K562 (cell line): ENCODE measurements around the gene TVP23A. TPM values are rescaled to one million over a fixed set of nuclear protein-coding genes. Genes with fewer than 3 reads are reported as not detected.

Experiments
- ATAC-seq: fragments of 200-7000 bp; cut with Tn5 transposase; 3 replicates; pipeline ENCODE4 v1.9.1; 2020; ENCODE audit warnings: moderate library complexity
- BruUV-seq: library from RNA; stranded (reverse); fragments of 400-500 nt; replicated peaks from 2 replicates; lab custom pipeline; 2021; lab: Mats Ljungman, UMichigan
- CTCF ChIA-PET: fragments of 300-600 bp; formaldehyde crosslinking; extraction: SDS; loops from one replicate; lab custom pipeline; 2021; ENCODE audit warnings: low intra/inter-chr PET ratio; lab: Yijun Ruan, JAX
- POLR2A ChIA-PET: fragments of 300-600, 350-650 bp; sonication (Branson Sonifier 250); formaldehyde crosslinking; extraction: SDS; loops from one replicate; lab custom pipeline; 2021; ENCODE audit warnings: antibody characterized with exemption, inconsistent platforms; lab: Yijun Ruan, JAX
- DNase-seq, 4 experiments: peaks; one replicate each; pipeline versions ENCODE4 v3.0.0 to v3.0.0-alpha.2; 2011 to 2018; ENCODE audit warnings: low spot score in 3 of 4, mixed read lengths in 3 of 4; ENCODE audit errors: extremely low read depth in 1 of 4
- FAIRE-seq: peaks from 2 replicates; lab custom pipeline; 2011; peaks lifted over from hg19 to GRCh38; lab: Jason Lieb, UNC
- H2AFZ ChIP-seq: 2 replicates; pipeline ENCODE4 v1.6.0; 2011; ENCODE audit warnings: low read depth, low read length, control low read depth, inconsistent platforms
- H3K27ac ChIP-seq: fragments of 200-600 bp; 3 replicates; pipeline ENCODE4 v1.8.0; 2011; ENCODE audit warnings: low read depth, mild to moderate bottlenecking, control low read depth, inconsistent platforms, low read length, moderate library complexity, mixed read lengths; ENCODE audit errors: extremely low read depth
- H3K27me3 ChIP-seq, 2 experiments: fragments of 300-600 bp in 1 of 2; 2 replicates in 1 of 2; 3 replicates in 1 of 2; pipeline versions ENCODE4 v1.6.0 to v1.8.0; 2011; ENCODE audit warnings: inconsistent platforms in 2 of 2, low read length in 2 of 2, mild to moderate bottlenecking in 1 of 2, mixed read lengths in 1 of 2, moderate library complexity in 1 of 2; ENCODE audit not compliant: control insufficient read depth in 2 of 2, insufficient read depth in 2 of 2
- H3K36me3 ChIP-seq: fragments of 300-600 bp; 3 replicates; pipeline ENCODE4 v1.8.0; 2011; ENCODE audit warnings: mild to moderate bottlenecking, low read length, inconsistent platforms; ENCODE audit not compliant: control insufficient read depth, insufficient read depth
- H3K4me1 ChIP-seq, 2 experiments: fragments of 200-600 bp in 1 of 2; replicated peaks in 1 of 2; 2 replicates in 1 of 2; 3 replicates in 1 of 2; pipeline versions ENCODE4 v1.5.1 to v1.8.0; 2011; ENCODE audit warnings: inconsistent platforms in 2 of 2, low read length in 2 of 2, mild to moderate bottlenecking in 1 of 2, mixed read lengths in 1 of 2, moderate library complexity in 1 of 2; ENCODE audit not compliant: control insufficient read depth in 2 of 2, insufficient read depth in 2 of 2
- H3K4me2 ChIP-seq: 2 replicates; pipeline ENCODE4 v1.6.1; 2011; ENCODE audit warnings: low read length, control low read depth, inconsistent platforms, mixed read lengths; ENCODE audit not compliant: insufficient read depth
- H3K4me3 ChIP-seq: fragments of 200-600 bp; sonication (generic), shearing (Covaris generic); 2 replicates; pipeline ENCODE4 v1.5.1; 2016; ENCODE audit warnings: control low read depth, inconsistent platforms
- H3K79me2 ChIP-seq: fragments of 200-600 bp; 3 replicates; pipeline ENCODE4 v1.8.0; 2011; ENCODE audit warnings: low read length, inconsistent platforms; ENCODE audit not compliant: control insufficient read depth, insufficient read depth
- H3K9ac ChIP-seq, 2 experiments: 2 replicates each; pipeline versions ENCODE4 v1.6.0 to v1.6.1; 2011; ENCODE audit warnings: low read depth in 2 of 2, low read length in 2 of 2, control low read depth in 1 of 2, inconsistent platforms in 1 of 2, mild to moderate bottlenecking in 1 of 2, mixed read lengths in 1 of 2; ENCODE audit not compliant: insufficient read depth in 1 of 2
- H3K9me1 ChIP-seq: one replicate; pipeline ENCODE4 v1.6.0; 2011; ENCODE audit warnings: inconsistent platforms, mild to moderate bottlenecking, low read length, moderate library complexity; ENCODE audit not compliant: control insufficient read depth, insufficient read depth
- H3K9me3 ChIP-seq: replicated peaks from 2 replicates; pipeline ENCODE4 v1.5.1; 2011; ENCODE audit warnings: low read depth, low read length, inconsistent platforms; ENCODE audit not compliant: control insufficient read depth, insufficient read depth
- H4K20me1 ChIP-seq: replicated peaks from 2 replicates; pipeline ENCODE4 v1.6.1; 2011; ENCODE audit warnings: low read length, inconsistent platforms, mixed read lengths; ENCODE audit not compliant: control insufficient read depth, insufficient read depth
- ATF3 ChIP-seq, 2 experiments: fragments of 450-650 bp in 1 of 2; sonication (generic) in 1 of 2; formaldehyde crosslinking in 1 of 2; IDR thresholded peaks in 1 of 2; conservative IDR thresholded peaks in 1 of 2; 2 replicates each; pipeline versions ENCODE4 v1.6.1 to v1.8.1; 2016 to 2023; ENCODE audit warnings: mild to moderate bottlenecking in 2 of 2, moderate library complexity in 2 of 2, inconsistent platforms in 1 of 2, missing genetic modification reagents in 1 of 2
- EHMT2 ChIP-seq: fragments of 450-650 bp; IDR thresholded peaks from 2 replicates; pipeline ENCODE4 v1.6.1; 2018; ENCODE audit warnings: antibody characterized with exemption
- FOXJ3 ChIP-seq: sonication (generic); formaldehyde crosslinking; IDR thresholded peaks from 2 replicates; pipeline ENCODE4 v1.4.0; 2020; ENCODE audit warnings: mild to moderate bottlenecking, missing genetic modification reagents
- HNRNPUL1 ChIP-seq: fragments of 200-400 bp; formaldehyde crosslinking; IDR thresholded peaks from 2 replicates; pipeline ENCODE4 v1.6.1; 2017; ENCODE audit warnings: low read length
- IFI16 ChIP-seq: fragments of 250-450 bp; sonication (Bioruptor Pico); IDR thresholded peaks from 2 replicates; pipeline ENCODE4 v2.1.2; 2022; ENCODE audit warnings: mild to moderate bottlenecking, inconsistent platforms
- PREB ChIP-seq: sonication (generic); formaldehyde crosslinking; IDR thresholded peaks from 2 replicates; pipeline ENCODE4 v1.8.1; 2023; ENCODE audit warnings: mild to moderate bottlenecking, missing genetic modification reagents
- SMAD4 ChIP-seq: fragments of 250-450 bp; sonication (Bioruptor Pico); conservative IDR thresholded peaks from 2 replicates; pipeline ENCODE4 v1.8.0; 2021; ENCODE audit warnings: inconsistent platforms, mild to moderate bottlenecking, moderate library complexity
- THRB ChIP-seq: fragments of 450-650 bp; formaldehyde crosslinking; conservative IDR thresholded peaks from 2 replicates; pipeline ENCODE4 v1.4.0; 2022; ENCODE audit warnings: mild to moderate bottlenecking, missing genetic modification characterization
- ZBTB9 ChIP-seq: fragments of 450-650 bp; formaldehyde crosslinking; IDR thresholded peaks from 2 replicates; pipeline ENCODE4 v1.4.0; 2020; ENCODE audit warnings: mild to moderate bottlenecking, moderate library complexity
- WGBS: fragments of 100-300 bp; shearing (Covaris generic); methylation state at CpG from one replicate; pipeline ENCODE4 v1.1.6; 2016; ENCODE audit warnings: low coverage, mixed read lengths; ENCODE audit not compliant: insufficient coverage; ENCODE audit errors: missing lambda C conversion rate; 5-methylcytosine and 5-hydroxymethylcytosine counted together
- in situ Hi-C: fragments of 300-500 bp; cut with MboI; formaldehyde crosslinking; loops from 4 replicates; pipeline ENCODE4 v1.15.0; 2018; ENCODE audit warnings: inconsistent platforms, mixed read lengths
- intact Hi-C: fragments of 100-400 bp; cut with micrococcal nuclease; formaldehyde crosslinking; loops from 2 replicates; pipeline ENCODE4 v1.14.2; 2022
- polyA plus RNA-seq, 8 experiments: library from polyadenylated mRNA; depleted of rRNA in 4 of 8; stranded (reverse) in 5 of 8; unstranded in 3 of 8; fragments of >200 nt; fragmentation: Nextera tagmentation in 2 of 8; fragmentation: Illumina TruSeq in 1 of 8; extraction: Ambion mirVana in 2 of 8; extraction: Trizol in 1 of 8; gene quantifications; 2 replicates each; pipeline versions ENCODE4 v1.2.1 to v1.2.3, GENCODE V29; 2011 to 2014; ENCODE audit warnings: inconsistent platforms in 1 of 8, missing spikeins in 1 of 8
- total RNA-seq, 7 experiments: library from RNA; depleted of rRNA in 6 of 7; stranded (reverse); fragments of >200 nt in 6 of 7; fragmentation: Illumina TruSeq in 2 of 7; extraction: Trizol in 2 of 7; gene quantifications; 2 replicates each; pipeline versions ENCODE4 v1.2.1 to v1.2.3, GENCODE V29; 2011 to 2021; ENCODE audit warnings: low replicate concordance in 1 of 7
- TF ChIP-seq, protein P1 (sequence below): fragments of 250-450 bp; sonication (Bioruptor Pico); IDR thresholded peaks from 2 replicates; pipeline ENCODE4 v1.6.1; 2021; ENCODE audit warnings: mild to moderate bottlenecking

The TVP23A gene
- total and polyA plus RNA-seq, 9 of the 15 experiments (the other 6 are each of a cell fraction or from before 2014, with no cell fraction given), result 0.04 to 0.77 (median 0.10) TPM; not detected in 3

DNA sequence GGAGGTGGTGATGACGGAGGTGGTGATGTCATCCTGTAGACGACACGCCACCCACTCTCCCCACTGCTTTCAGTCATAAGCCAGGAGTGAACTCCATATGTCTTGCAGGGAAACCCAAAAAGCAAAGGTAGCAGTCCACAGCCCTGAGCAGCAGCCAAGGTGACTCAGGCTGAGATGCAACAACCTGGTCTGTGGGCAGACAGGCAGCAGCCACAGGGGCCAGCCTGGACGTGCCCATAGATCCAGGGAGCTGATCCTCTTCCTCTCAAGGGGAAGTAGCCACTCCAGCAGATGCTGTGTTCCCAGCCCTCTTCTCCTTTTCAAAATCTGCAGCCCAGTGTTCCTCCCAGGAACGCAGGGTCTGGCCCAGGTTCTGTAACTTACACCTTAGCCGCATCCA lies 41.1 kb upstream of the TVP23A start:
- BruUV-seq, result no TSS peak
- H3K9me1 ChIP-seq, result no peaks in the 10 kb centered on the region
- no peaks in the 10 kb centered on the region for H3K4me1 ChIP-seq
- no peak overlapping the region for H3K9ac ChIP-seq
- intact Hi-C loops (no loop called here), in situ Hi-C loops (no loop called here)
- FAIRE-seq (no peak), DNase-seq (no peak), ATAC-seq (no peak)
- no peaks in the 10 kb centered on the region for H3K36me3 ChIP-seq
- H3K27ac ChIP-seq, result no peak overlapping the region
- CTCF ChIA-PET, result no interaction called here
- no peak overlapping the region for H2AFZ ChIP-seq
- no peak overlapping the region for H3K4me2 ChIP-seq
- WGBS, result 3% methylated on average over 6 of the region's 6 CpGs
- H3K9me3 ChIP-seq, result no peaks in the 10 kb centered on the region
- H3K27me3 ChIP-seq, result peaks cover 12 to 28% of the 10 kb centered on the region in 2 experiments; a peak in 4 of 5 replicates
- H3K4me3 ChIP-seq, result no peak overlapping the region
- no peaks in the 10 kb centered on the region for H4K20me1 ChIP-seq
- no peaks in the 10 kb centered on the region for H3K79me2 ChIP-seq
- TF ChIP-seq ATF3 (IDR thresholded peaks at IDR 0.05) (peak; percentile 27; the same call in 1 of the 2 replicates), ATF3 (CRISPR knock-in tag; conservative IDR thresholded peaks at IDR 0.05) (no peak)
- TF ChIP-seq, protein P1, sequence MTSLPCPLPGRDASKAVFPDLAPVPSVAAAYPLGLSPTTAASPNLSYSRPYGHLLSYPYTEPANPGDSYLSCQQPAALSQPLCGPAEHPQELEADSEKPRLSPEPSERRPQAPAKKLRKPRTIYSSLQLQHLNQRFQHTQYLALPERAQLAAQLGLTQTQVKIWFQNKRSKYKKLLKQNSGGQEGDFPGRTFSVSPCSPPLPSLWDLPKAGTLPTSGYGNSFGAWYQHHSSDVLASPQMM, result no peak
- TF ChIP-seq, all 486 proteins: peak for 1
- POLR2A ChIA-PET, result no interaction called here

- no peaks in the 10 kb centered on the region for H3K9me1 ChIP-seq
- no peak overlapping the region for H3K4me3 ChIP-seq
- no peaks in the 10 kb centered on the region for H3K36me3 ChIP-seq
- no TSS peak for BruUV-seq
- ATAC-seq, result no peak
- intact Hi-C loops (no loop called here), in situ Hi-C loops (no loop called here)
- H3K79me2 ChIP-seq, result no peaks in the 10 kb centered on the region
- no peaks in the 10 kb centered on the region for H3K9me3 ChIP-seq
- no peak overlapping the region for H2AFZ ChIP-seq
- FAIRE-seq, result no peak
- no peak for DNase-seq
- CTCF ChIA-PET, result no interaction called here
- no peak overlapping the region for H3K27ac ChIP-seq
- POLR2A ChIA-PET, result no interaction called here
- no peak overlapping the region for H3K9ac ChIP-seq
- no CpG with 5 or more reads among the region's 2 CpGs for WGBS
- no peak overlapping the region for H3K4me2 ChIP-seq
- H3K4me1 ChIP-seq, result no peaks in the 10 kb centered on the region
- no peaks in the 10 kb centered on the region for H4K20me1 ChIP-seq
- H3K27me3 ChIP-seq, result peaks cover 13 to 32% of the 10 kb centered on the region in 2 experiments; a peak in 4 of 5 replicates
- TF ChIP-seq FOXJ3 (CRISPR knock-in tag) (no peak), PREB (CRISPR knock-in tag) (no peak), THRB (CRISPR knock-in tag) (peak; percentile 51; the same call in 1 of the 2 replicates), SMAD4 (CRISPR knock-in tag) (no peak), HNRNPUL1 (no peak), EHMT2 (0 out of 2 replicates have a peak, but pooled peaks have one; percentile 50), IFI16 (no peak), ZBTB9 (CRISPR knock-in tag) (no peak)
These were observed 40.4 kb upstream of the TVP23A start for GRCh38 chr16:10859020-10859419.
